ENCODE data around the gene FOXS1. TPM values are rescaled to one million over a fixed set of nuclear protein-coding genes. Genes with fewer than 3 reads are reported as not detected.

The FOXS1 gene
- total RNA-seq, 1 experiment from 2014 or later, result 0.22 TPM

DNA sequence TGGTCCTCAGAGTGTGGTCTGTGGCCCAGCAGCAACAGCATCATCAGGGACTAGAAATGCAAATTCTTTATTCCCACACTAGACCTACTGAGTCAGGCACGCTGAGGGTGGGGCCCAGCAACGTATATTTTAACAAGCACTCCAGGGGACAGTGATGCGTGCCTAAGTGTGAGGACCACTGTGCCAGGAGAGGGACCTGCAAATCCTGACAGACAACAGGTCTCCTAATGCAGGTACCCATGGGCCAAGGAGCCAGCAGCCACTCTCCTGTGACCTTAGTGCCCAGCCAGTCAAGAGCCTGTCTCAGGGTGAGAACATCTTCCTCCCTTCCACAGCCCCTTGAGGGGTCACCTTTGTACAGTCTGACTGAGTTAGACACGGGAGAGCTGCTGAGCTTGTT is 34.2 kb downstream of the FOXS1 start:
- H3K27ac Mint-ChIP-seq, result no peak overlapping the region
- no peak for DNase-seq
- no peak overlapping the region for H2BK15ac ChIP-seq (ENCODE audit: low read depth, low read length)
- H3K23ac ChIP-seq (ENCODE audit: insufficient read length, low read depth, low read length), result no peak overlapping the region
- H2BK12ac ChIP-seq (ENCODE audit: insufficient read length, low read depth, low read length), result no peak overlapping the region
- H3K4me1 Mint-ChIP-seq, result peaks cover 9 to 14% of the 10 kb centered on the region in 2 experiments
- no peak overlapping the region for H3K18ac ChIP-seq (ENCODE audit: insufficient read length, low read depth, low read length)
- no peak overlapping the region for H4K5ac ChIP-seq (ENCODE audit: insufficient read length, low read depth, low read length)
- no peak overlapping the region for H2AFZ ChIP-seq (ENCODE audit: low read length)
- H4K20me1 ChIP-seq (ENCODE audit: control insufficient read depth, insufficient read depth, insufficient read length), result no peaks in the 10 kb centered on the region
- peaks cover 0 to 11% (median 4%) of the 10 kb centered on the region in 3 experiments; a peak in 4 of 7 replicates for H3K36me3 Mint-ChIP-seq (ENCODE audit: insufficient read depth in 1 of 3, low read depth in 3 of 3)
- TF ChIP-seq, protein P1, sequence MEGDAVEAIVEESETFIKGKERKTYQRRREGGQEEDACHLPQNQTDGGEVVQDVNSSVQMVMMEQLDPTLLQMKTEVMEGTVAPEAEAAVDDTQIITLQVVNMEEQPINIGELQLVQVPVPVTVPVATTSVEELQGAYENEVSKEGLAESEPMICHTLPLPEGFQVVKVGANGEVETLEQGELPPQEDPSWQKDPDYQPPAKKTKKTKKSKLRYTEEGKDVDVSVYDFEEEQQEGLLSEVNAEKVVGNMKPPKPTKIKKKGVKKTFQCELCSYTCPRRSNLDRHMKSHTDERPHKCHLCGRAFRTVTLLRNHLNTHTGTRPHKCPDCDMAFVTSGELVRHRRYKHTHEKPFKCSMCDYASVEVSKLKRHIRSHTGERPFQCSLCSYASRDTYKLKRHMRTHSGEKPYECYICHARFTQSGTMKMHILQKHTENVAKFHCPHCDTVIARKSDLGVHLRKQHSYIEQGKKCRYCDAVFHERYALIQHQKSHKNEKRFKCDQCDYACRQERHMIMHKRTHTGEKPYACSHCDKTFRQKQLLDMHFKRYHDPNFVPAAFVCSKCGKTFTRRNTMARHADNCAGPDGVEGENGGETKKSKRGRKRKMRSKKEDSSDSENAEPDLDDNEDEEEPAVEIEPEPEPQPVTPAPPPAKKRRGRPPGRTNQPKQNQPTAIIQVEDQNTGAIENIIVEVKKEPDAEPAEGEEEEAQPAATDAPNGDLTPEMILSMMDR (conservative IDR thresholded peaks at IDR 0.05), result no peak
- no peaks in the 10 kb centered on the region for H3K79me2 ChIP-seq (ENCODE audit: insufficient read depth, low read length)
- no peak overlapping the region for H2AK5ac ChIP-seq (ENCODE audit: insufficient read length, low read length)
- H3K4me1 ChIP-seq (ENCODE audit: insufficient read depth, low read length), result no peaks in the 10 kb centered on the region
- H4K8ac ChIP-seq (replicated peaks; ENCODE audit: insufficient read length, low read depth, low read length), result no peak overlapping the region
- no peak overlapping the region for H3K56ac ChIP-seq (ENCODE audit: insufficient read length, low read depth, low read length)
- no peak overlapping the region for H3K27ac ChIP-seq (ENCODE audit: insufficient read length, low read depth, low read length)
- H3K14ac ChIP-seq (ENCODE audit: insufficient read depth, low read length), result no peak overlapping the region
- no peak overlapping the region for H2BK20ac ChIP-seq (ENCODE audit: low read depth, low read length, poor library complexity, severe bottlenecking)
- H2BK5ac ChIP-seq (ENCODE audit: insufficient read length, low read length), result no peak overlapping the region
- no peak overlapping the region for H3K9ac ChIP-seq (ENCODE audit: extremely low read depth, insufficient read length, low read length)
- H3K27me3 ChIP-seq (ENCODE audit: insufficient read depth, low read length), result no peaks in the 10 kb centered on the region
- H3K4me3 Mint-ChIP-seq, result no peak overlapping the region
- no peak overlapping the region for H4K91ac ChIP-seq (ENCODE audit: insufficient read length, low read depth, low read length)
- no peaks in the 10 kb centered on the region for H3K27me3 Mint-ChIP-seq (ENCODE audit: low read depth)
- H3K9me3 Mint-ChIP-seq, result no peaks in the 10 kb centered on the region
- H3K4ac ChIP-seq (ENCODE audit: low read depth, low read length), result no peak overlapping the region
- H3K79me1 ChIP-seq (ENCODE audit: insufficient read depth, low read depth, low read length, poor library complexity, severe bottlenecking), result no peaks in the 10 kb centered on the region
- no CpG with 5 or more reads among the region's 4 CpGs for WGBS (ENCODE audit: extremely low coverage, insufficient read length, low lambda C conversion rate)
- H3K9me3 ChIP-seq (ENCODE audit: control insufficient read depth, low read depth, low read length), result no peaks in the 10 kb centered on the region
- H3K23me2 ChIP-seq (ENCODE audit: insufficient read length, low read depth, low read length, poor library complexity, severe bottlenecking), result no peaks in the 10 kb centered on the region
- H3K4me2 ChIP-seq (ENCODE audit: insufficient read depth, insufficient read length, low read length), result no peak overlapping the region
- no peak overlapping the region for H2BK120ac ChIP-seq (ENCODE audit: low read depth, low read length, poor library complexity, severe bottlenecking)
- no peak overlapping the region for H3T11ph ChIP-seq (ENCODE audit: low read length)
